ENCODE measurements around the gene CYP4B1.

DNA sequence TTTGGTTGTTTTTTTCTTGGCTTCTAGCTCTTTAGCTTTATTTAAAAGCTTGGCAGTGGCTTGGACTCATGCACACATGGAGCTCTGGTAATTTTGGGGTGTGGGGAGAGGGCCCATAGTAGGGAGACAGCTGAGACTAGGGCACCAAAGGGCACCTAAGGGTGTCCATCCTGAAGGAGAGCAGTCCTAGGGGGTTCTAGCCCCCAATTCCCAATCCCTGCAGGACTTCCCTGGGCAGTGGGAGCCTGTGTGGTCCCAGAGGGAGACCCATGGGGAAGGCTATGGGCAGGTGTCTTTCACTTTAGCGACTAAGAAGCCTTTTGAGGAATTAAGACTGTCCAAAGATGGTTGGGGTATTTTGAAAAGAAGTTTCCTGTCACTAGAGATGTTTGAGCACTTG is 6.9 kb downstream of the CYP4B1 start:
- TF ChIP-seq POLR2AphosphoS5 (IDR thresholded peaks at IDR 0.05; ENCODE audit: borderline replicate concordance, low read depth, low read length) (no peak), EZH2 (IDR thresholded peaks at IDR 0.05) (no peak)

Measured in SK-N-MC (cell line).